ENCODE measurements around the gene TUBB2B.
"Not testable (repeated sequence)": the region's sequence is repeated elsewhere in the genome, so short reads cannot be mapped to it uniquely, and the experiment has no call there.

The TUBB2B gene

DNA sequence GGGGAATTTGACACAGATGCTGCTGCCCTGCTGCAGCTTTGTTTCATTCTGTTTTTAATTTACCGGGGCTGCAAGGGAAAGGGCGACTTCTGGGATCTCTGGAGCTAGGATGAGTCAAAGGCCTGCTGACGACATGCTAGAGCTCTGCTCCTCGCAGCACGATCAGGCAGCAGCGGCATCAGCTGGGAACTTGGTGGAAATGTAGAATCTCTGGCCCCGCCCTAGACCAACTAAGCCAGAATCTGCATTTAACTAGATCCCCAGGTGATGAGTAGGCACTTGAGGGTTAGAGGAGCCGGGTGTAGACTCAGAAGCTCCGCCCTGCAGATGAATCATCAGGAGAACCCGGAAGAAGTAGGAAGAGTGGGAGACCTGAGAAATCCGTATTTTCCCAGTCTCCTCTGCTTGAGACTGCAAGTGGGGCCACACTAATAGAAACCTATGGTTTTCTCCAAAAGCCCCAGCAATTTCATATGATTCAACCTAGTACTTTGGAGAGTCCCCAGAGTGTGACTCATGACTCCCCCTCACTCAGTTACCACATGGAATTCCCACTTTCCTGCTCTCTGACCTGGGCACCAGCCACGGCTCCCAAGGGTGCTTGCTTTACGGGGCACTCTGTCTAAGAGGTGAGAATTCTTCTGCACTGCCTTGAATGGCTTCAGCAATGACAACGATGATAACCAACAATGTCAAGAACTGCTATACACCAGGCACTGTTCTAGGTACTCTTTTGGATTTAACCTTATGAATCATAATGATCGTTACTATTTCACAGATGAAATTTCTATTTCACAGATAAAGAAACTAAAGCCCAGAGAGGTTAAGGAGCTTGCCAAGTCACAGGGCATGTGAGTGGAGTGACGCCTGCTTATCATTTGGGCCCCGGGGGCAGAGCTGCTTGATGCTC, 18.1 kb downstream of the TUBB2B start:
- peak; percentile 96 for DNase-seq (ENCODE audit: low spot score)

- no peak for DNase-seq (ENCODE audit: low spot score)
Measured at GRCh38 chr6:3208775-3209113, 18.7 kb downstream of the TUBB2B start.

GRCh38 chr6:3208098-3208774, 19.2 kb downstream of the TUBB2B start:
- DNase-seq (ENCODE audit: low spot score), result no peak

DNA sequence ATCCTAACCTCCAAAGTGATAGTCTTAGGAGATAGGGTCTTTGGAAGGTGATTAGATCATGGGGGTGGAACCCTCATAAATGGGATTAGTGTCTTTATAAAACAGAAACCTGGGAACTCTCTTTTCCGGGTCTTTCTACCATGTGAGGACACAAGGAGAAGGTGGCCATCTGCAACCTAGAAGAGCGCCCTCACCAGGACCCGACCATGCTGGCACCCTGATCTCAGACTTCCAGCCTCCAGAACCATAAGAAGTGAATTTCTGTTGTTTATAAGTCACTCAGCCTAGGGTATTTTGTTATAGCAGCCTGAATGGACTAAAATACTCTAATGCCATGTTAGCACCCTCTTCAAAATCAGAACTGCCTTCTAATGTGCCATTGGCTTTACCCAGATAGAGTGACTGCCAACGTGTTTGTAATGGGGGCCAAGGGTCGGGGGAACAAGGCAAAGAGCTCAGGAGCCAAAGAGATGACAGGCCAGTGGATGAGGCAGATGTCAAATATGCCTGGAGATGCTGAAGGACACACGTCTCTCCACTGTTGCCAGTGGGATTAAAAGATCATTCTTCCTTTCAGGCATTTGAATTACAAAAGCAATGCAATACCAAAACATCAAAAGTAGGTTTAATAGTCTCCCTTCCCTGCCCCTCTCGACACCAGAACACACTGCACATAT, 21.0 kb downstream of the TUBB2B start:
- no peak for DNase-seq (ENCODE audit: low spot score)

DNA sequence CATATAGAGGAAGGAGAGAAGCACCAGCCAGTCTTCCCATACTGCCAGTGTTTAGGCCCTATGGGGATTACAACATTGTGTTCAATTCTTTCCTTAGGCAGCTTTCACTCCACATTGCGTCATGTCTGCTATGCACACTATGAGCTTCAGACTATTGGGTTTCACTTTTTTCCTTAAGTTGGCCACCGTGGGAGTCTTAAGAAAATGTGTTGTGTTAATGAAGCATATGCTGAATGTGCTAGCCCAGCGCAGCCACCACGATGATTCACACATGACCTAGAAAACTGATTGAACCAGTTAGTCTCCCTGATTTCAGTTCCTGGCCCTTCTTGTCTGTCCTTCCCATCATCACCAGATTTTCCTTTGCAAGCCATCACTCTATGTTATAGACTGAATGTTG, 21.5 kb downstream of the TUBB2B start:
- peak; percentile 57 for DNase-seq (ENCODE audit: low spot score)

GRCh38 chr6:3204921-3205320, 22.5 kb downstream of the TUBB2B start:
- DNase-seq (ENCODE audit: low spot score), result no peak

DNA sequence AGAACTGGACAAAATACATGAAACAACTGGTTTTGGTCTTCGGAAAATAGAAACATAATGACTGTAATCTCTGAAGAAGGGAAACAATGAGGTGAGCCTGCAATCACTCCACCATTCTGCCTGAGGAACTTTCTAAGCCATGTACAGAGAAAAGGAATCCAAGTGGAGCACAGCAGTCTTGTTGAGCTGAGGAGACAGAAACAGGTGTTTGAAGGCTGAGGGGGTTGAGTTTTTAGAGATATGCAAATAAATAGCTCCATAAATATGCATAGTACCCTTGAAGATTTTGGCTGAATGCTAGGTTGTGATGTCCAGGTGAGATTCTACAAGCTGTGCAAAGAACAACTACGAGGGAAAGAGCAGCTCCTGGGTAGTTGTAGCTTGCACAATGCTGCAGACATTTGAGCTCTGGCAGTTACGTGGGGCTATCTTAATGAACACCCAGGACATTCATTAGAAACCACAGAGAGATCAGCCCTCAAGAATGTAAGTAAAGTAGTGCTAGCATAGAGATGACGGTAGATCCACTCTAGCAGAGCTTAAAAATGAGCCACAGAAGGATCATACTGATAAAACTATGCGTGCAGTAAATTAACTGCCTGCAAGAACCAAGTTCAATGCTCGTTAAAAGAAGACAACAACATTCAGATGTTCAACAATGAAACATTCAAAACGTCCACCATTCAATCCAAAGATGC, 24.3 kb downstream of the TUBB2B start:
- DNase-seq (ENCODE audit: low spot score), result no peak

GRCh38 chr6:3201388-3201787, 26.1 kb downstream of the TUBB2B start:
- no peak for DNase-seq (ENCODE audit: low spot score)

DNA sequence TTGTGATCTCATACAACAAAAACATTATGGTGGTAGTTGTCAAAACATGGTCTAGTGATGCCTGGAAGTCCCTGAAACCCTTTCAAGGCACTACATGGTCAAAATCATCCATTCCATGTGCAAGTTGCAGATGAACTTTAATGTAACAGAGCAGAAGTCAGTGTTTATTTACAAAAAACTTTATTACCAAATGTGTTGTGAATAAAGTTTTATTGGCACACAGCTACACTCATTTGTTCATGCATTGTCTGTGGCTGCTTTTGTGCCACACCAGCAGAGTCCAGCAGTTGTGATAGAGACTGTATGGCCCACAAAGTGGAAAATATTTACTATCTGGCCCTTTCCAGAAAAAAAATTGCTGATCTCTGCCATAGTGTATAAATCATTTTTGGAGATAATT, 26.8 kb downstream of the TUBB2B start:
- DNase-seq (ENCODE audit: low spot score), result no peak

DNA sequence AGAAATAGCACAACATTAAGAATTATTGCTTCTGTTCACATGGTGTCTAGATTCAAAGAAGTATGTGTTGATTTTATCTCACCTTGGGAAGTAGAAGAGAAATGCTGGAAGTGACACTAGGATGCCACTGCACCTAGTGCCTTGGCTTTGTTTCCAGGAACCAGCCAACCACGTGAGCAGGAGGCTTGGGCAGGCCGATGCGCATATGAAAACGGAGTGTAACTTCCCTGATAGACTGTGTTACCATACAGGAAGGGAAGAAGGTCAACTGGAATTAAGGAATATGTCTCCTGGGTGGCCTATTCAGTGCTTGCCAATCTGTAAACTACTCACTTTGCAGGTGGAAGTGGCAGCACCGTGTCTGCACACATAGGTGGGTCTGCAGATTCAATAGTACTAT, 28.1 kb downstream of the TUBB2B start:
- DNase-seq (ENCODE audit: low spot score), result no peak

- DNase-seq (ENCODE audit: low spot score), result not testable (repeated sequence)
Measured at GRCh38 chr6:3197734-3198133, 29.7 kb downstream of the TUBB2B start.

DNA sequence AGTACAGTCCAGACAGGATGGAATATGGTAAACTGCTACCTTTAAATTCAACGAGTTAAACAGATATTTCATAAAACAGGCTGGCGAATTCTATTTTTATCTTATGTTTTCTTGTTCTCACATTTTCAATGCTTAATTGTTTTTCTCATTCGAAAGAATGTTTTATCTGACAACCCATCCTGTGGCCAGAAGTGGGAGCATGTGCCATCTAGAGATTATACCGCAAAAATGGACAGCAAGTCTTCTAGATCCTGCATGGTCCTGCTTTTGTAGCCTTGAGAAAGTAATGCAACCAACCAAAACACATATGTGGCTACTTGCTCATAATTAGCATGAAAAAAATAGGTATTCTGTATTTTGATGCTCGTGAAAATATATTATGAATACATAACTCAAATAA, 30.7 kb downstream of the TUBB2B start:
- DNase-seq (ENCODE audit: low spot score), result no peak

DNA sequence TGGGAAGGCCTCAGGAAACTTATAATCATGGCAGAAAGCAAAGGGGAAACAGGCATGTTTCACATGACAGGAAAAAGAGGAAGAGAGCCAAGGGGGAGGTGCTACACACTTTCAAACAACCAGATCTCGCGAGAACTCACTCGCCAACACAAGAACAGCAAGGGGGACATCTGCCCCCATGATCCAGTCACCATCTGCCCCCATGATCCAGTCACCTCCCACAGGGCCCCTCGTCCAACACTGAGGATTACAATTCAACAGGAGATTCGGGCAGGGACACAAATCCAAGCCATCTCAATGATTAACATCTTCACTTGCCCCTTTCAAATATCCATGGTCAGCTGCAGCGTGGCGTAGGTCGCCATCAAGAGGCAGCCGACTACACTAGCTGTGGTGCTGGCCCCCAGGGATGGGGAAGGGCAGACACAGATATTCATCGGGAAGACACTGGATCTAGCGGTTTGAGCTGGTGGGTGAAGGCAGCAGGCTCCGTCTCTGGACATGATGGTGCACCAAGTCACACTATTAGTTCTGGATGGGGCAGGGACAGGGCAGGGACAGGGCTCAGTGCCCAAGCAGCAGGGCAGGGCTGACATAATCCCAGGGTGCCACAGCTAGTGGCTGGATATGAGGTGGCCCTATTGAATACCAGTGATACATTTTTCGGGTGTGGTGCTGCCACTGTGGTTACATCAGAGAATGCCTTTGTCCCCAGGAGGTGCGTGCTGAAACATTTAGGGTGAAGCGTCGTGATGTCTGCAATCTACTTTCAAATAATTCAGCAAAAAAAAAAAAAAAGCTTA, 31.6 kb downstream of the TUBB2B start:
- DNase-seq (ENCODE audit: low spot score), result no peak

GRCh38 chr6:3195420-3195694, 32.1 kb downstream of the TUBB2B start:
- no peak for DNase-seq (ENCODE audit: low spot score)

DNA sequence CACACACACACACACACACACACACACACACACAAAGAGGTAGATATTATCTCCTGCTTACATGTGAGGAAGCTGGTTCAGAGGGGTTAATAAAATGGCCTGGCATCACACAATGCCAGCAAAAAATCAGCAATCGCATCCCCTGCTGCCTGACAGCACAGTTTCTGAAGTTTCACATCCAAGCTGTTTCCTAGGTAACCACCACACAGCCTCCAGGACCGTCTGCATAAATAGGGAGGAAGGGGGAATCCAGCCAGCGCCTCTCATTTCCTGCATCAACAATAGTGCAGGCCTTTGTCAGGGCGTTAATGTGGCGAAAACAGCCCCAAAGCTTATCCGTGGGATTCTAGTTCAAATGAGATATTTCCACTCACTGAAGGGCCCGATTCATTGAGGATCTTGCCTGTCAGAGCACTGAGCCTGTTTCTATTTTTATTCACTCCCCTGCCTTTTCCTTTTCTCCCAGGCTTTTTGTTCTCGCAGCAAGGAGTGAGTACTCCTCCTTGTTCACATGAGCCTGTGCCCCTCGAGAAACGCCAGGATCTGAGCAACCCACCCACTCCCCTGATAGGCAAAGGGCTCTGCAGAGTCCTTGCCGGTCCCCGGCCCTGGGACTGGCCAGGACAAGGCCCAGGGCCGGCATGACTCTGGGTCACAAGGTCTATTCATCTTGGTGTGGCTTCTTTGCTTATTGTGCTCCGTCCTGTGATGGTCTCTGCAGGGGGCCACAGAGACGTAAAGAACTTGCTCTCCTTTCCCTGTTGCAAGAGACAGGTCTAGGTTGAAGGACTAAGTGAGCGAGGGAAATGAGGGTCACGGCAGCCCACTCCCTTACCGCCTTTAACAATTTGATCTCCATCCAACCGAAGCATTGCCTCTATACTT, 32.7 kb downstream of the TUBB2B start:
- no peak for DNase-seq (ENCODE audit: low spot score)

- DNase-seq (ENCODE audit: low spot score), result no peak
Measured at GRCh38 chr6:3193102-3193849, 34.2 kb downstream of the TUBB2B start.

DNA sequence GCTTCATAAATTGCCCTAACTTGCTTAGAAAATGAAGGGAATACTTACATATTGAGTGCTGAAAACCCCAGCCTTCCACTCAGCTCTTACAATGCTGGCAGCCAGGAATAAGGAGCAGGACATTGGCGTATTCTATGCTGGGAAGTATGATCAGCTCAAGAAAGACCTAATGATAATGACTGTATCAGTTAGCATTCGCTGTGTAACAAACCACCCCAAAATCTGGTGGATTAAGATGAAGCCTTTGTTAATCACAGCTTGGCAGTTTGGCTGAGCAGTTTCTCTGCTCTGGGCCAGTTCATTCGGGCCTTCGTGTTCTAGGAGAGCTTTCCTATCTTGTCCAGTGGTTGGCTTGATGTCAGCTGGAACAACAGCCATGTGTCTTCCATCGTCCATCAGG, 36.7 kb downstream of the TUBB2B start:
- no peak for DNase-seq (ENCODE audit: low spot score)

DNA sequence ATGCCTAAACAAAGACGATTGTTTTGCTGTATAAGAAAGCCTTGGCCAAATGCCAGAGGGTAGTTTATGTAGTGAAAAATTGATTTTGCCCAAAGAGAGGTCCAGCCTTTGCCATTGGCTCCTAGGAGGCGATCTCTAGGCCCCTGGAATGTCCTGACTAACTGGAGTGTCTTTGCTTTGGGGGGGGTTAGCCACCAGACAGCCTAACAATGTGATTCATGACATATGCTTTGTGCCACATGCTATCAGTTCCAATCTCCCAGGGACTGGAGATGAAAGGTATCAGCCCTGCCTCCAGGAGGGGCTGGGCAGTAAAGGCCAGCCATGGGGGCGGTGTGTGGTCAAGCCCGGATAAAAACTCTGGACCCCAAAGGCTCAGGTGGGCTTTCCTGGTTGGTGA, 37.4 kb downstream of the TUBB2B start:
- DNase-seq (ENCODE audit: low spot score), result peak; percentile 33

GRCh38 chr6:3189192-3189591, 38.3 kb downstream of the TUBB2B start:
- DNase-seq (ENCODE audit: low spot score), result not testable (repeated sequence)

GRCh38 chr6:3188262-3188661, 39.2 kb downstream of the TUBB2B start:
- no peak for DNase-seq (ENCODE audit: low spot score)
